ENCODE measurements around the gene N4BP3.

GRCh38 chr5:178149199-178149932, 36.0 kb downstream of the N4BP3 start:
- TF ChIP-seq CTCF (conservative IDR thresholded peaks at IDR 0.05 in 1 of 2, IDR thresholded peaks at IDR 0.05 in 1 of 2; ENCODE audit: extremely low read depth in 1 of 2, insufficient read depth in 1 of 2, low read depth in 1 of 2, low read length in 2 of 2) (no peak), EZH2 (IDR thresholded peaks at IDR 0.05; ENCODE audit: borderline replicate concordance, low read length) (no peak)
